Esophagus squamous epithelium (tissue), 5 donors: ENCODE data around the gene HPD. TPM values are rescaled to one million over a fixed set of nuclear protein-coding genes. Genes with fewer than 3 reads are reported as not detected.
"Not testable (repeated sequence)": the region's sequence is repeated elsewhere in the genome, so short reads cannot be mapped to it uniquely, and the experiment has no call there.

Experiments used
- DNase-seq: peaks from one replicate; lab custom pipeline; 2025; lab: John Stamatoyannopoulos, UW
- H3K27ac ChIP-seq, 4 donors: fragments of 200-600 bp; sonication (generic); one replicate each; pipeline ENCODE4 v1.5.1; 2016 to 2019; ENCODE audit warnings: mild to moderate bottlenecking in 1 of 4
- H3K27me3 ChIP-seq, 4 donors: fragments of 200-600 bp; sonication (generic); 1 replicate in 3 of 4; 2 replicates in 1 of 4; pipeline versions ENCODE4 v1.5.1 to v1.6.0; 2017 to 2021; ENCODE audit warnings: antibody characterized with exemption in 1 of 4
- H3K36me3 ChIP-seq, 3 donors: fragments of 200-600 bp; sonication (generic); one replicate each; pipeline ENCODE4 v1.5.1; 2016 to 2019
- H3K4me1 ChIP-seq, 3 donors: fragments of 200-600 bp; sonication (generic); one replicate each; pipeline ENCODE4 v1.5.1; 2017 to 2019
- H3K4me3 ChIP-seq, 4 donors: fragments of 200-600 bp; sonication (generic); 1 replicate in 3 of 4; 2 replicates in 1 of 4; pipeline ENCODE4 v1.5.1; 2016 to 2019; ENCODE audit warnings: mild to moderate bottlenecking in 2 of 4, moderate library complexity in 1 of 4
- H3K9me3 ChIP-seq, 3 donors: fragments of 200-600 bp; sonication (generic); one replicate each; pipeline ENCODE4 v1.5.1; 2016 to 2019
- POLR2A ChIP-seq, 4 donors: fragments of 450-650 bp; IDR thresholded peaks; one replicate each; pipeline ENCODE4 v1.6.1; 2017; ENCODE audit warnings: antibody characterized with exemption in 4 of 4, mild to moderate bottlenecking in 4 of 4, moderate library complexity in 3 of 4
- WGBS, 2 donors: methylation state at CpG; one replicate each; pipeline ENCODE4 v1.1.5; 2018; 5-methylcytosine and 5-hydroxymethylcytosine counted together
- intact Hi-C: fragments of 100-400 bp; cut with DNase I; formaldehyde crosslinking; loops from one replicate; pipeline ENCODE4 v1.15.0; 2022
- total RNA-seq, 4 donors: library from RNA; depleted of rRNA; stranded (reverse); fragments of >200 nt; gene quantifications; one replicate each; pipeline ENCODE4 v1.1.0, GENCODE V29; 2016
- TF ChIP-seq, protein P1 (sequence below), 6 experiments: fragments of 450-650 bp in 4 of 6; fragments of 200-600 bp in 2 of 6; sonication (generic) in 2 of 6; IDR thresholded peaks; one replicate each; pipeline ENCODE4 v1.5.1; 2016 to 2019; ENCODE audit warnings: antibody characterized with exemption in 6 of 6, mild to moderate bottlenecking in 4 of 6, moderate library complexity in 4 of 6
- donor health status: DM: yes; HTN: yes; CAD: no.

The HPD gene
- total RNA-seq, 4 donors from 2014 or later, result 1.3 TPM; not detected in 3

GRCh38 chr12:121888478-121889273 lies 30.0 kb upstream of the HPD start, which contains the start of gene PSMD9:
Gene PSMD9, plus strand, starts transcription at chr12:121888790. Its CDS starts 67 bp downstream, at chr12:121888857.
- H3K9me3 ChIP-seq, result no peaks in the 10 kb centered on the region
- H3K27ac ChIP-seq, result peak within 1 kb of the TSS; percentile 95 to 98 (median 98)
- peak in 3 of 4 donors; percentile 39 to 83 (median 72) for TF ChIP-seq POLR2A (IDR thresholded peaks at IDR 0.05)
- TF ChIP-seq, protein P1, sequence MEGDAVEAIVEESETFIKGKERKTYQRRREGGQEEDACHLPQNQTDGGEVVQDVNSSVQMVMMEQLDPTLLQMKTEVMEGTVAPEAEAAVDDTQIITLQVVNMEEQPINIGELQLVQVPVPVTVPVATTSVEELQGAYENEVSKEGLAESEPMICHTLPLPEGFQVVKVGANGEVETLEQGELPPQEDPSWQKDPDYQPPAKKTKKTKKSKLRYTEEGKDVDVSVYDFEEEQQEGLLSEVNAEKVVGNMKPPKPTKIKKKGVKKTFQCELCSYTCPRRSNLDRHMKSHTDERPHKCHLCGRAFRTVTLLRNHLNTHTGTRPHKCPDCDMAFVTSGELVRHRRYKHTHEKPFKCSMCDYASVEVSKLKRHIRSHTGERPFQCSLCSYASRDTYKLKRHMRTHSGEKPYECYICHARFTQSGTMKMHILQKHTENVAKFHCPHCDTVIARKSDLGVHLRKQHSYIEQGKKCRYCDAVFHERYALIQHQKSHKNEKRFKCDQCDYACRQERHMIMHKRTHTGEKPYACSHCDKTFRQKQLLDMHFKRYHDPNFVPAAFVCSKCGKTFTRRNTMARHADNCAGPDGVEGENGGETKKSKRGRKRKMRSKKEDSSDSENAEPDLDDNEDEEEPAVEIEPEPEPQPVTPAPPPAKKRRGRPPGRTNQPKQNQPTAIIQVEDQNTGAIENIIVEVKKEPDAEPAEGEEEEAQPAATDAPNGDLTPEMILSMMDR (IDR thresholded peaks at IDR 0.05), result peak; percentile 16 to 75 (median 54)
- peak within 1 kb of the TSS; percentile 75 to 89 (median 82) for H3K4me3 ChIP-seq
- DNase-seq, result peak; percentile 82
- H3K4me1 ChIP-seq, result peaks cover 12 to 46% (median 24%) of the 10 kb centered on the region in 3 donors
- 0 to 2% methylated on average over 16 to 17 of the region's 67 CpGs for WGBS, 2 donors
- peaks cover 0 to 21% (median 0%) of the 10 kb centered on the region in 3 donors for H3K36me3 ChIP-seq
- intact Hi-C loops, result loop anchor here (10.0 kb wide), 1 partner anchor 74 kb away; no protein-coding TSS in a partner anchor
- peaks cover 0 to 10% (median 0%) of the 10 kb centered on the region in 4 donors for H3K27me3 ChIP-seq

- Histone ChIP-seq H3K27me3 (peaks cover 0 to 10% (median 0%) of the 10 kb centered on the region in 4 donors), H3K9me3 (no peaks in the 10 kb centered on the region), H3K4me3 (peak overlapping the region; percentile 75 to 89 (median 82)), H3K4me1 (peaks cover 8 to 40% (median 19%) of the 10 kb centered on the region in 3 donors), H3K27ac (peak overlapping the region; percentile 95 to 98 (median 98)), H3K36me3 (peaks cover 0 to 21% (median 0%) of the 10 kb centered on the region in 3 donors)
- 45 to 51% methylated on average over 6 of the region's 6 CpGs for WGBS, 2 donors
- no peak for TF ChIP-seq POLR2A (IDR thresholded peaks at IDR 0.05)
- TF ChIP-seq, protein P1 (IDR thresholded peaks at IDR 0.05), result no peak
- DNase-seq, result no peak
- intact Hi-C loops, result loop anchor here (10.0 kb wide), 1 partner anchor 73 kb away; no protein-coding TSS in a partner anchor
Measured at GRCh38 chr12:121888083-121888477, 29.4 kb upstream of the HPD start.

DNA sequence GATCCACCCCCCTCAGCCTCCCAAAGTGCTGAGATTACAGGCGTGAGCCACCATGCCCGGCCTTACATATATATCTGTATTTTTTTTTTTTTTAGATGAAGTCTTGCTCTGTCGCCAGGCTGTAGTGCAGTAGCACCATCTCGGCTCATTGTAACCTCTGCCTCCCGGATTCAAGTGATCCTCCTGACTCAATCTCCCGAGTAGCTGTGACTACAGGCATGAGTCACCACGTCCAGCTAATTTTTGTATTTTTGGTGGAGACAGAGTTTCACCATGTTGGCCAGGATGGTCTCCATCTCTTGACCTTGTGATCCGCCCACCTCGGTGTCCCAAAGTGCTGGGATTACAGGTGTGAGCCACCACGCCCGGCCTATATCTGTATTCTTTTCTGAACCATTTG lies 26.5 kb upstream of the HPD start:
- H3K27ac ChIP-seq, H3K9me3 ChIP-seq, DNase-seq, H3K36me3 ChIP-seq, H3K4me3 ChIP-seq: not testable (repeated sequence)
- peaks cover 0 to 10% (median 0%) of the 10 kb centered on the region in 4 donors for H3K27me3 ChIP-seq
- H3K4me1 ChIP-seq, result peaks cover 7 to 21% (median 12%) of the 10 kb centered on the region in 3 donors
- intact Hi-C loops, result loop anchor here (10.0 kb wide), 1 partner anchor 70 kb away; no protein-coding TSS in a partner anchor
- WGBS, 2 donors, result 74 to 76% methylated on average over 10 to 11 of the region's 11 CpGs

- 58 to 70% methylated on average over 4 of the region's 4 CpGs for WGBS, 2 donors
- H3K27me3 ChIP-seq, result peaks cover 0 to 10% (median 0%) of the 10 kb centered on the region in 4 donors
- DNase-seq, result no peak
- intact Hi-C loops, result loop anchor here (10.0 kb wide), 1 partner anchor 68 kb away; no protein-coding TSS in a partner anchor
- TF ChIP-seq POLR2A (IDR thresholded peaks at IDR 0.05), result no peak
- TF ChIP-seq, protein P1 (IDR thresholded peaks at IDR 0.05), result no peak
- H3K27ac ChIP-seq, result no peak overlapping the region
- H3K4me1 ChIP-seq, result peaks cover 0 to 6% (median 4%) of the 10 kb centered on the region in 3 donors
- H3K4me3 ChIP-seq, result no peak overlapping the region
- H3K9me3 ChIP-seq, result no peaks in the 10 kb centered on the region
- H3K36me3 ChIP-seq, result no peaks in the 10 kb centered on the region
Measured at GRCh38 chr12:121883315-121883660, 24.6 kb upstream of the HPD start.

DNA sequence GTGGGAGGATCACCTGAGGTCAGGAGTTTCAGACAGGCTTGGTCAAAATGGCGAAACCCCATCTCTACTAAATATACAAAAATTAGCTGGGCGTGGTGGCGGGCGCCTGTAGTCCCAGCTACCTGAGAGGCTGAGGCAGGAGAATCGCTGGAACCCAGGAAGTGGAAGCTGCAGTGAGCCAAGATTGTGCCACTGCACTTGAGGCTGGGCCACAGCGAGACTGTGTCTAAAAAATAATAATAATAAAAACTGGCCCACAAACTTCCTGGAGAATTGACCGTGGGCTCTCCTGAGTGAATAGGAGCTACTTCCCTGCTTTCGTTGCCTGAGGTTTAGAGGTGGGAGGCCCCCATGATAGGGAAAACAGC lies 17.4 kb upstream of the HPD start:
- peaks cover 5 to 11% (median 9%) of the 10 kb centered on the region in 3 donors for H3K4me1 ChIP-seq
- H3K4me3 ChIP-seq, intact Hi-C loops, H3K36me3 ChIP-seq, H3K27ac ChIP-seq, H3K27me3 ChIP-seq, H3K9me3 ChIP-seq, DNase-seq: not testable (repeated sequence)
- WGBS, 2 donors, result 86 to 90% methylated on average over 7 to 8 of the region's 8 CpGs

- no peaks in the 10 kb centered on the region for H3K9me3 ChIP-seq
- H3K27ac ChIP-seq, result no peak overlapping the region
- no peak for DNase-seq
- peaks cover 5 to 11% (median 9%) of the 10 kb centered on the region in 3 donors for H3K4me1 ChIP-seq
- intact Hi-C loops, result no loop called here
- H3K27me3 ChIP-seq, result no peaks in the 10 kb centered on the region
- 73 to 85% methylated on average over 2 to 6 of the region's 6 CpGs for WGBS, 2 donors
- TF ChIP-seq, protein P1 (IDR thresholded peaks at IDR 0.05), result no peak
- no peak for TF ChIP-seq POLR2A (IDR thresholded peaks at IDR 0.05)
- H3K4me3 ChIP-seq, result no peak overlapping the region
- no peaks in the 10 kb centered on the region for H3K36me3 ChIP-seq
Measured at GRCh38 chr12:121875582-121875981, 16.9 kb upstream of the HPD start.
